Left ventricle myocardium inferior (tissue), 1 donor: Measurements from ENCODE around the gene KRTAP4-1. TPM values are rescaled to one million over a fixed set of nuclear protein-coding genes. Genes with fewer than 3 reads are reported as not detected.

Experiments used
- DNase-seq: peaks from one replicate; pipeline ENCODE4 v3.0.0-alpha.2; 2020
- H3K27ac ChIP-seq: fragments of 200-600 bp; replicated peaks from 2 replicates; pipeline ENCODE4 v1.8.0; 2021
- H3K27me3 ChIP-seq: fragments of 200-600 bp; 2 replicates; pipeline ENCODE4 v1.8.0; 2021; ENCODE audit warnings: low read depth
- H3K36me3 ChIP-seq: fragments of 200-600 bp; 2 replicates; pipeline ENCODE4 v1.8.0; 2021
- H3K4me1 ChIP-seq: fragments of 200-600 bp; 2 replicates; pipeline ENCODE4 v1.8.0; 2021
- H3K4me3 ChIP-seq: fragments of 200-600 bp; 2 replicates; pipeline ENCODE4 v1.8.0; 2021; ENCODE audit warnings: mild to moderate bottlenecking, moderate library complexity
- H3K9me3 ChIP-seq: fragments of 200-600 bp; replicated peaks from 2 replicates; pipeline ENCODE4 v1.8.0; 2021
- intact Hi-C: fragments of 100-400 bp; cut with micrococcal nuclease; formaldehyde crosslinking; loops from one replicate; pipeline ENCODE4 v1.11.0; 2022
- total RNA-seq: library from RNA; stranded (reverse); fragmentation: NEBNext Ultra II Directional; extraction: Animal tissue kit (Norgen Biotek cat#: 25700); gene quantifications from one replicate; pipeline ENCODE4 v1.2.1, GENCODE V29; 2021
- TF ChIP-seq, protein P1 (sequence below): fragments of 200-600 bp; IDR thresholded peaks from 2 replicates; pipeline ENCODE4 v1.8.0; 2021; ENCODE audit warnings: antibody characterized with exemption, mild to moderate bottlenecking, borderline replicate concordance
- donor health status: DM: no; HTN: yes; CAD: no; lungs with severe emphysema.

KRTAP4-1 gene
- total RNA-seq, 1 donor from 2014 or later, result not detected

DNA sequence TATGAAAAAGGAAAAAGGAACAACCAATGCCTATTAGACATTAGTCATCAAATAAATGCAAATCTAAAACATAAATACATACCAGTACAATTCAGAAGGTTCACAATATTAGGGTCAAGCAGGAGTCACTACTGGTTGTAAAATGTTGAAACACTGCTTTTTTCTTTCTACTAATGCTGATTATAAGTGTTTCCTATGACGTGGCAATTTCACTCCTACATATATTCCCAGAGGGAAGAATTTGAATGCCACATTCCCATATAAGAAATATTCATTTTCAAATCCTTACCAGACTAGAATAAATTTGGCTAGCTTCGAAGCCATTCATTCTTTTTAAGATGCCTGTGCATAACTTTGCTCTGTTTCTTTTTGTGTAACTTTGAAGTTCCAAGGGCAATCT is 39.1 kb upstream of the KRTAP4-1 start:
- intact Hi-C loops, result no loop called here
- Histone ChIP-seq H3K36me3 (no peaks in the 10 kb centered on the region), H3K9me3 (peaks cover 5% of the 10 kb centered on the region), H3K27ac (no peak overlapping the region), H3K4me3 (no peak overlapping the region), H3K4me1 (no peaks in the 10 kb centered on the region), H3K27me3 (peaks cover 45% of the 10 kb centered on the region)
- TF ChIP-seq, protein P1, sequence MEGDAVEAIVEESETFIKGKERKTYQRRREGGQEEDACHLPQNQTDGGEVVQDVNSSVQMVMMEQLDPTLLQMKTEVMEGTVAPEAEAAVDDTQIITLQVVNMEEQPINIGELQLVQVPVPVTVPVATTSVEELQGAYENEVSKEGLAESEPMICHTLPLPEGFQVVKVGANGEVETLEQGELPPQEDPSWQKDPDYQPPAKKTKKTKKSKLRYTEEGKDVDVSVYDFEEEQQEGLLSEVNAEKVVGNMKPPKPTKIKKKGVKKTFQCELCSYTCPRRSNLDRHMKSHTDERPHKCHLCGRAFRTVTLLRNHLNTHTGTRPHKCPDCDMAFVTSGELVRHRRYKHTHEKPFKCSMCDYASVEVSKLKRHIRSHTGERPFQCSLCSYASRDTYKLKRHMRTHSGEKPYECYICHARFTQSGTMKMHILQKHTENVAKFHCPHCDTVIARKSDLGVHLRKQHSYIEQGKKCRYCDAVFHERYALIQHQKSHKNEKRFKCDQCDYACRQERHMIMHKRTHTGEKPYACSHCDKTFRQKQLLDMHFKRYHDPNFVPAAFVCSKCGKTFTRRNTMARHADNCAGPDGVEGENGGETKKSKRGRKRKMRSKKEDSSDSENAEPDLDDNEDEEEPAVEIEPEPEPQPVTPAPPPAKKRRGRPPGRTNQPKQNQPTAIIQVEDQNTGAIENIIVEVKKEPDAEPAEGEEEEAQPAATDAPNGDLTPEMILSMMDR, result no peak
- DNase-seq, result no peak

DNA sequence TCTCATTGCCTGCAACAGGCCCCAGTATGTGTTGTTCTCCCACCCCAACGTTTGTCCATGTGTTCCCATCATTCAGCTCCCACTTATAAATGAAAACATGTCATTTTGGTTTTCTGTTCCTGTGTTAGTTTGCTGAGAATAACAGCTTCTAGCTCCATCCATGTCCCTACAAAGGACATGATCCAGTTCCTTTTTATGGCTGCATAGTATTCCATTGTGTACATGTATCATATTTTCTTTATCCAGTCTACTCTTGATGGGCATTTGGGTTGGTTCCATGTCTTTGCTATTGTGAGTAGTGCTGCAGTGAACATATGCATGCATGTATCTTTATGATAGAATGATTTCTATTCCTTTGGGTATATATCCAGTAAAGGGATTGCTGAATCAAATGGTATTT is 31.0 kb upstream of the KRTAP4-1 start:
- Histone ChIP-seq H3K4me3 (no peak overlapping the region), H3K4me1 (no peaks in the 10 kb centered on the region), H3K27ac (no peak overlapping the region), H3K9me3 (peaks cover 5% of the 10 kb centered on the region), H3K27me3 (peaks cover 80% of the 10 kb centered on the region), H3K36me3 (no peaks in the 10 kb centered on the region)
- TF ChIP-seq, protein P1, result no peak
- no peak for DNase-seq
- intact Hi-C loops, result no loop called here

DNA sequence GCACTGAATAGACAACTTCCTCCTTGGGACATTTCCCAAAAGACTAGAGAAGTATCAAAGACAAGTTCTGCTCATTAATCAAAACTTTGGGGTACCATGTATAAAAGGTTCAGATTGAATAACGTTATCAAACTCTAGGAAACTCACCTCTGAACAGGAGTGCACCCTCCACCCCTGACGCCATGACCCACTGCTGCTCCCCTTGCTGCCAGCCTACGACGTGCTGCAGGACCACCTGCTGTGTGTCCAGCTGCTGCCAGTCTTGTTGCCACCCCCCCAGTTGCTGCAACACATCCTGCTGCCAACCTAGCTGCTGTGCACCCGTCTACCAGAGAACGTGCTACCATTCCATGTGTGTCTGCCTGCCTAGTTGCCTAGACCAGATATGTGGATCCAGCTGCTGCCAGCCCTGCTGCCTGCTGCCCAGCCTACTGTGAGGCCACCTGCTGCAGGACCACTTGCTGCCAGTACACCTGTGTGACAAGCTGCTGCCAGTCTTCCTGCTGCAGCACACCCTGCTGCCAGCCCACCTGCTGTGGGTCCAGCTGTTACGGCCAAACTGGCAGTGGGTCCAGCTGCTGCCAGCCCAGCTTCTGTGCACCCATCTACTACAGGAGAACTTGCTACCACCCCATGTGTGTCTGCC is 27.9 kb upstream of the KRTAP4-1 start:
- no peaks in the 10 kb centered on the region for H3K4me1 ChIP-seq
- H3K27ac ChIP-seq, result no peak overlapping the region
- no peak for DNase-seq
- no peaks in the 10 kb centered on the region for H3K36me3 ChIP-seq
- TF ChIP-seq, protein P1, result no peak
- H3K27me3 ChIP-seq, result peaks cover 93% of the 10 kb centered on the region
- H3K9me3 ChIP-seq, result no peaks in the 10 kb centered on the region
- intact Hi-C loops, result no loop called here
- no peak overlapping the region for H3K4me3 ChIP-seq

DNA sequence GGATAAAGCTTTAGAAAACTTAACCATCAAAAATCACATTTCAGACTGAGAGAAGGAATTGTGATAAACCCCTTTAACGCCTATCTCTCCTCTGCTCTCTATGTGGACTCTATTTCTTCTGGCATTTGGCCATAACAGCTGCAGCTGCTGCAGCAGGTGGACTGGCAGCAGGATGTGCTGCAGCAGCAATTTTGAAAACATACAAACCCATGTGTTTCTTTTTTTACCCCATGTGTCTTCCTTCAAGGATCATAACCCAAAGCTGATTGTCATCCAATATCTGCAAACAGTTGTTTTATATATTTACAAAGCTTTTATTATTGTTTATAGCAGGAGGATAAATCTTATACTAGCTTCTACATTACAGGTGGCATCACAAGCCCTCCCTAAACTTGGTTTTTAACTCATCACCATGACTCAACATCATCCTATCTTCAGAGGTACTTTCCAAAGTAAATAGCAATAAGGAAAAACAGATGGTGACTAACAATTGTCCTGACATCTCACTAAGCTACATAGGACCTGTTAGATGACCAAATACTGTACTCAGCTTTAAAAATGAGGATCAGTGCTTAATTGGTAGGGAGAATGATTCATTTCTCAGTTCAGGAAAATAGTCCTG is 27.2 kb upstream of the KRTAP4-1 start:
- no peak overlapping the region for H3K4me3 ChIP-seq
- TF ChIP-seq, protein P1, result no peak

DNA sequence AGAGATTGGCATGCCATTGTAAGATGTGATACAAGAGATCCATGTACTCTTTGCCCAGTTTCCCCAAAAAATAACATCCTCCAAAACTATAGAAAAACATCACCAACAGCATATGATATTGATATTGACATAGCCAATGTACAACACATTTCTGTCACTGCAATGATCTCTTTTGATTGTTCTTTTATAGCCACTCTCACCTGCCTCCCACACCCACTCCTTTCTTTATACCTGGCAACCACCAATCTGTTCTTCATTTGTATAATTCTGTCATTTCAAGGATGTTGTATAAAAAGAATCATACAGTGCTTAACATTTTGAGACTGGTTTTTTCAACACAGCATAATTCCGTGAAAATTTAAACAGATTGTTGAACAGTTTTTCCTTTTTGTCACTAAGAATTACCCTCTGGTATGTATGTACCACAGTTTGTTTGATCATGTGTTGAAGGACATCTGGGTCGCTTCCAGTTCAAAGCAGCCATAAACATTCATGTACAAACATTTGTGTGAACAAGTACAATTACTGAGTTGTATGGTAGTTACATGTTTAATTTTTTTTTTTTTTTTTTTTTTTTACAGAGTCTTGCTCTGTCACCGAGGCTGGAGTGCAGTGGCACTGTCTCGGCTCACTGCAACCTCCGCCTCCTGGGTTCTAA is 14.8 kb upstream of the KRTAP4-1 start:
- no peak overlapping the region for H3K27ac ChIP-seq
- H3K36me3 ChIP-seq, result no peaks in the 10 kb centered on the region
- peaks cover 22% of the 10 kb centered on the region for H3K9me3 ChIP-seq
- H3K4me1 ChIP-seq, result no peaks in the 10 kb centered on the region
- peaks cover 3% of the 10 kb centered on the region for H3K27me3 ChIP-seq
- intact Hi-C loops, result no loop called here
- no peak for DNase-seq
- no peak overlapping the region for H3K4me3 ChIP-seq
- TF ChIP-seq, protein P1, result no peak

More for the DNA sequence above, 27.2 kb upstream of the KRTAP4-1 start:
- no peak for DNase-seq
- Histone ChIP-seq H3K4me1 (no peaks in the 10 kb centered on the region), H3K27ac (no peak overlapping the region), H3K27me3 (peaks cover 90% of the 10 kb centered on the region), H3K9me3 (no peaks in the 10 kb centered on the region), H3K36me3 (no peaks in the 10 kb centered on the region)
- intact Hi-C loops, result no loop called here
